Body of pancreas (tissue), 4 donors: ENCODE measurements around the gene KIAA0232.

ENCODE experiments used
- POLR2A ChIP-seq, 3 donors: fragments of 450-650 bp; IDR thresholded peaks; one replicate each; pipeline ENCODE4 v1.6.1; 2016; ENCODE audit warnings: antibody characterized with exemption in 3 of 3, mild to moderate bottlenecking in 2 of 3
- TF ChIP-seq, protein P1 (sequence below), 7 experiments: fragments of 450-650 bp in 4 of 7; fragments of 200-600 bp in 3 of 7; sonication (generic) in 3 of 7; IDR thresholded peaks; one replicate each; pipeline ENCODE4 v1.5.1; 2016 to 2019; ENCODE audit warnings: antibody characterized with exemption in 7 of 7

DNA sequence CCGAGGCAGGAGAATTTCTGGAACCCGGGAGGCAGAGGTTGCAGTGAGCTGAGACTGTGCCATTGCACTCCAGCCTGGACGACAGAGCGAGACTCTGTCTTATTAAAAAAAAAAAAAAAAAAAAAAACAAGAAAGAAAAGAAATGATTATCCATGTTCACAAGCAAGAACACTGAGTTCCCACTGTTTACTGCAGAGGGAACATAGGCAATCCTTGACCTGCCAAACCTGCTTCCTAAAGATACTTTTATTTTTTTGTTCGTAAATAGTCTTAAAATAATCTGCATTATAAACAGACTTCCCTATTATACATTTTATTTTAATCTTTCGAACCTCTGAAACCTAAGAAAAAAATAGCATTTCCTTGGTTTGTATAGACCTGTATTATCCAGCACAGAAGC lies 76.5 kb downstream of the KIAA0232 start:
- no peak for TF ChIP-seq POLR2A (IDR thresholded peaks at IDR 0.05)
- TF ChIP-seq, protein P1, sequence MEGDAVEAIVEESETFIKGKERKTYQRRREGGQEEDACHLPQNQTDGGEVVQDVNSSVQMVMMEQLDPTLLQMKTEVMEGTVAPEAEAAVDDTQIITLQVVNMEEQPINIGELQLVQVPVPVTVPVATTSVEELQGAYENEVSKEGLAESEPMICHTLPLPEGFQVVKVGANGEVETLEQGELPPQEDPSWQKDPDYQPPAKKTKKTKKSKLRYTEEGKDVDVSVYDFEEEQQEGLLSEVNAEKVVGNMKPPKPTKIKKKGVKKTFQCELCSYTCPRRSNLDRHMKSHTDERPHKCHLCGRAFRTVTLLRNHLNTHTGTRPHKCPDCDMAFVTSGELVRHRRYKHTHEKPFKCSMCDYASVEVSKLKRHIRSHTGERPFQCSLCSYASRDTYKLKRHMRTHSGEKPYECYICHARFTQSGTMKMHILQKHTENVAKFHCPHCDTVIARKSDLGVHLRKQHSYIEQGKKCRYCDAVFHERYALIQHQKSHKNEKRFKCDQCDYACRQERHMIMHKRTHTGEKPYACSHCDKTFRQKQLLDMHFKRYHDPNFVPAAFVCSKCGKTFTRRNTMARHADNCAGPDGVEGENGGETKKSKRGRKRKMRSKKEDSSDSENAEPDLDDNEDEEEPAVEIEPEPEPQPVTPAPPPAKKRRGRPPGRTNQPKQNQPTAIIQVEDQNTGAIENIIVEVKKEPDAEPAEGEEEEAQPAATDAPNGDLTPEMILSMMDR (IDR thresholded peaks at IDR 0.05): no peak
